PC-3 (cell line): ENCODE measurements around the gene SNRPA.

Experiments used
- CTCF ChIP-seq: fragments of 300-600 bp; sonication (generic); conservative IDR thresholded peaks from 2 replicates; pipeline ENCODE4 v1.5.1; 2017; ENCODE audit warnings: antibody characterized with exemption, low read depth, mild to moderate bottlenecking, low read length
- EZH2phosphoT487 ChIP-seq: fragments of 300-600 bp; sonication (generic); IDR thresholded peaks from 2 replicates; pipeline ENCODE4 v1.6.1; 2018; ENCODE audit warnings: mild to moderate bottlenecking, antibody characterized with exemption, low read length, borderline replicate concordance

- TF ChIP-seq CTCF (no peak), EZH2phosphoT487 (no peak)
Observed at GRCh38 chr19:40744554-40745401, 6.2 kb upstream of the SNRPA start.
